LNCaP clone FGC (cell line): Measurements from ENCODE around the gene MCM9.
A peak's percentile ranks its signal among the peaks of the same experiment; 100 is the strongest.

ENCODE experiments used
- DNase-seq: peaks from one replicate; pipeline ENCODE4 v3.0.0-alpha.2; 2011; ENCODE audit warnings: low read depth
- H3K4me3 ChIP-seq: 2 replicates; pipeline ENCODE4 v1.5.1; 2011; ENCODE audit warnings: mild to moderate bottlenecking, low read depth, low read length, control low read depth
- TF ChIP-seq, protein P1 (sequence below): IDR thresholded peaks from 2 replicates; pipeline ENCODE4 v1.5.1; 2012; ENCODE audit warnings: mild to moderate bottlenecking; ENCODE audit not compliant: control insufficient read depth, insufficient read depth; ENCODE audit errors: extremely low read depth

The MCM9 gene

DNA sequence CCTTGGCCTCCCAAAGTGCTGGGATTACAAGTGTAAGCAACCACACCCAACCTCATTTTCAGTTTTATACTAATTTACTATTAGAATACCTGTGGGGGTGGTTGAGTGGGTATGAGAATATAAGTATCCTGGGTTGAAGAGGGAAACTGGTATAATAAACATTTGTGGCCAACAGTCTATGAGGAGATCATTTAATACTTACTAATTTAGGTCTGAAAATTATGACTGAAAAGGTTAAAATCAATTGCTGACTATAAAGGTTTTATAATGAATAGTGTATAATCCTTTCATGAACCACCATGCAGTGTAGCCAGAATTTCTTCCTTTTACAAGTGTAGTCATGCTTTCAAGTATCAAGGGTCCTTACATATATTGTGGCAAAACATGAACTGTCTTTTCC, 29.9 kb downstream of the MCM9 start:
- H3K4me3 ChIP-seq = no peak overlapping the region
- DNase-seq = no peak
- TF ChIP-seq, protein P1, sequence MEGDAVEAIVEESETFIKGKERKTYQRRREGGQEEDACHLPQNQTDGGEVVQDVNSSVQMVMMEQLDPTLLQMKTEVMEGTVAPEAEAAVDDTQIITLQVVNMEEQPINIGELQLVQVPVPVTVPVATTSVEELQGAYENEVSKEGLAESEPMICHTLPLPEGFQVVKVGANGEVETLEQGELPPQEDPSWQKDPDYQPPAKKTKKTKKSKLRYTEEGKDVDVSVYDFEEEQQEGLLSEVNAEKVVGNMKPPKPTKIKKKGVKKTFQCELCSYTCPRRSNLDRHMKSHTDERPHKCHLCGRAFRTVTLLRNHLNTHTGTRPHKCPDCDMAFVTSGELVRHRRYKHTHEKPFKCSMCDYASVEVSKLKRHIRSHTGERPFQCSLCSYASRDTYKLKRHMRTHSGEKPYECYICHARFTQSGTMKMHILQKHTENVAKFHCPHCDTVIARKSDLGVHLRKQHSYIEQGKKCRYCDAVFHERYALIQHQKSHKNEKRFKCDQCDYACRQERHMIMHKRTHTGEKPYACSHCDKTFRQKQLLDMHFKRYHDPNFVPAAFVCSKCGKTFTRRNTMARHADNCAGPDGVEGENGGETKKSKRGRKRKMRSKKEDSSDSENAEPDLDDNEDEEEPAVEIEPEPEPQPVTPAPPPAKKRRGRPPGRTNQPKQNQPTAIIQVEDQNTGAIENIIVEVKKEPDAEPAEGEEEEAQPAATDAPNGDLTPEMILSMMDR = no peak

DNA sequence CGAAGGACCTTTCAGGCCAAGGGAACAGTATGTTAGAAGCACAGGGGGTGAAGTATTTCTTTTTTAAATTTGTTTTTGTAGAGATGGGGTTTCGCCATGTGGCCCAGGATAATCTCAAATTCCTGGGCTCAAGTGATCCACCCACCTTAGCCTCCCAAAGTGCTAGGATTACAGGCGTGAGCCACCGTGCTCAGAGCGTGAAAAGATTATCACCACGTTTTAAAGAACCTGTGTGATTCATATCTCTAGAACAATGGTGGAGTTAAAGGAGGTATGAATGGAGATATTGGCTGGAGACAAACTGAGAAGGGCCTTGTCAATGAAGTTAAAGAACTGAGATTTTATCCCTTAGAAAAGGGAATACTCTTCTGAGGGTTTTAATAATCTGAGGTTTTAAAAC, 31.3 kb downstream of the MCM9 start:
- no peak for DNase-seq
- no peak overlapping the region for H3K4me3 ChIP-seq
- TF ChIP-seq, protein P1 = no peak

GRCh38 chr6:118903138-118903537, 31.8 kb downstream of the MCM9 start:
- TF ChIP-seq, protein P1 = no peak
- H3K4me3 ChIP-seq = no peak overlapping the region
- no peak for DNase-seq

- no peak for DNase-seq
- TF ChIP-seq, protein P1 = no peak
- no peak overlapping the region for H3K4me3 ChIP-seq
Observed at GRCh38 chr6:118902726-118903125, 32.2 kb downstream of the MCM9 start.

DNA sequence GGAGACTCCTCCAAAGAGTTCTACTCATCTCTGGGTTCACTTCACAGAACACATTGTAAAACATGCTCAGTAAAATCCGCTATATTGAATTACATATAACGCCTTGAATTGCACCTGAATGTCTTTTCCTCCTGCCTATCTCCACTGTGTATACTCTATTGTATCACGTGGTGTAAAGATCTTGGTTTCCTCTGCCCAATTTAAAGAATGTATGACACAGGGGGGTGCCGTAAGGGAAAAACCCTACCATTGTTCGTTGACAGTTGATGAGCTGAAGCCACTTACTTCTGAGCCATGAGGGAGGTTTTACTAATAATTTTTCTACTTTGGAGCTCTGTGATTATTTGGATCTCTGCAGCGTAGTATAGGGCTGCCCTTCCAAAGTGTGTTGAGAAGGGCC, 35.0 kb downstream of the MCM9 start:
- H3K4me3 ChIP-seq = no peak overlapping the region
- TF ChIP-seq, protein P1 = no peak
- DNase-seq = no peak

DNA sequence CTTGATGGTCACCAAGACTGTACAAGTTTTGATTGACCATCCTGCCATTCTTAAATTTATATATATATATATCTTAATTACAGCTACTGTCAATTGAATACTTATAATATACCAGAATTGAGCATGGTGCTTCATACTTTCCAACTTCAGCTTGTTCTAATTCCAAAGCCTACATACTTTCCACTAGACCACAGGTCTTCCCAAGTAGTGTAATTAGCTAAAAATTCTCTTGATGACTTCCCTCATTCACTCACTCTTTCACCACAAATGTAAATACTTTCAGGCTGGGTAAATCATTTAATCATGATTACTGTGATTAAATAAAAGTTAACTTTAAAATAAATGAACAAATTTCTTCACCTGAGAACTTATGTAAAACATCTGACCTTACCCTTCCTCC, 37.6 kb downstream of the MCM9 start:
- no peak for DNase-seq
- no peak overlapping the region for H3K4me3 ChIP-seq
- TF ChIP-seq, protein P1 = no peak

DNA sequence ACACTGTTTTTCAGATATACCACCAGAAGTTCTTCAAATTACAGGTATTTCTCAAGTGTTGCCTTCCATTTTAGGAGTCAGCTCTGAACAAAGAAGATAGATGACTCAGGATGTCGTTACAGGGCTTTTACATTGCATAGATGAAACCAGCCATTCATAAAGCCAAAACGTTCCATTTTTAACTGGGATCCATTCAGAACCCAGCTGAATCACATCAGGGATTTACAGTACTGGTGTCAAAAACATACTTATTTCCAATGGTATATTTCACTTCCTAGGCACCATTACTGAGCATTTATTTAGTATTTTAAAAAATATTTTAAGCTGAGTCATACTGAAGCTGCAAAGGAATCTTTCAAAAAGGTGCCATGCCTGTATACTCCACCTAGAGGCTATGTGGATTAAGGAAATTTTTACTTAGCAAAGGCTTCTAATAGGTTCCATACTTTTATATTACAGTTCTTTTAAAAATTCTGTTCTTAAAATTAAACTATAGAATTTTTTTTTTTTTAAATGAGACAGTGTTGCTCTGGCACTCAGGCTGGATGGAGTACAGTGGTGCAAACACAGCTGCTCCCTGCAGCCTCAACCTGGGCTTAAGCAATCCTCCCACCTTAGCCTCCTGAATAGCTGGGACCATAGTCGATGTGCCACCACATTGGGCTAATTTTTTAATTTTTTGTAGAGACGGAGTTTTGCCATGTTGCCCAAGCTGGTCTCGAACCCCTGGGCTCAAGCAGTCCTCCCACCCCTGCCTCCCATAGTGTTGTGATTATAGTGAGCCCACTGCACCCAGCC, 38.4 kb downstream of the MCM9 start:
- H3K4me3 ChIP-seq = peak overlapping the region; percentile 86
- TF ChIP-seq, protein P1 = peak; percentile 34
- no peak for DNase-seq
